ENCODE data around the gene CCDC70. TPM values are rescaled to one million over a fixed set of nuclear protein-coding genes. Genes with fewer than 3 reads are reported as not detected.

CCDC70 gene
- total and polyA plus RNA-seq, 2 of the 8 experiments (the other 6 are each of a cell fraction or from before 2014, with no cell fraction given), result not detected

DNA sequence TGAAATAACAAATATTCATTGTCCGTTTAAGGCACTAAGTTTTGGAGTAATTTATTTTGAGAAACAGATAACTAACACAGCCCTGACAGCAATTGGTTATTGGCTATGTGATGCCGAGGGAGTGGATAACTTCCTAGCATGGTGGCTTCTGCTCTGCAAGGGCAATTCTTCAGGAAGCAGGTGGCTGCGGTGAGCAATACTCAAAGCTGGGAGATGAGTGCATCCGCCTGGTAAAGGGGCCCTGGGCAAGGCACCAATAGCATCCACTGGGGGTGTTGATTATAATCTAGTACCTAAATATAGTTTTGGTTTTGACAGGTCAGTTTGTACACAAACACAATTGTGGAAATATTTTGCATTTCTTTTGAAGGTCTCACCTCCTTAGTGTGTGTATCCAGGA is 41.0 kb downstream of the CCDC70 start (continued):
- TF ChIP-seq, protein P1, sequence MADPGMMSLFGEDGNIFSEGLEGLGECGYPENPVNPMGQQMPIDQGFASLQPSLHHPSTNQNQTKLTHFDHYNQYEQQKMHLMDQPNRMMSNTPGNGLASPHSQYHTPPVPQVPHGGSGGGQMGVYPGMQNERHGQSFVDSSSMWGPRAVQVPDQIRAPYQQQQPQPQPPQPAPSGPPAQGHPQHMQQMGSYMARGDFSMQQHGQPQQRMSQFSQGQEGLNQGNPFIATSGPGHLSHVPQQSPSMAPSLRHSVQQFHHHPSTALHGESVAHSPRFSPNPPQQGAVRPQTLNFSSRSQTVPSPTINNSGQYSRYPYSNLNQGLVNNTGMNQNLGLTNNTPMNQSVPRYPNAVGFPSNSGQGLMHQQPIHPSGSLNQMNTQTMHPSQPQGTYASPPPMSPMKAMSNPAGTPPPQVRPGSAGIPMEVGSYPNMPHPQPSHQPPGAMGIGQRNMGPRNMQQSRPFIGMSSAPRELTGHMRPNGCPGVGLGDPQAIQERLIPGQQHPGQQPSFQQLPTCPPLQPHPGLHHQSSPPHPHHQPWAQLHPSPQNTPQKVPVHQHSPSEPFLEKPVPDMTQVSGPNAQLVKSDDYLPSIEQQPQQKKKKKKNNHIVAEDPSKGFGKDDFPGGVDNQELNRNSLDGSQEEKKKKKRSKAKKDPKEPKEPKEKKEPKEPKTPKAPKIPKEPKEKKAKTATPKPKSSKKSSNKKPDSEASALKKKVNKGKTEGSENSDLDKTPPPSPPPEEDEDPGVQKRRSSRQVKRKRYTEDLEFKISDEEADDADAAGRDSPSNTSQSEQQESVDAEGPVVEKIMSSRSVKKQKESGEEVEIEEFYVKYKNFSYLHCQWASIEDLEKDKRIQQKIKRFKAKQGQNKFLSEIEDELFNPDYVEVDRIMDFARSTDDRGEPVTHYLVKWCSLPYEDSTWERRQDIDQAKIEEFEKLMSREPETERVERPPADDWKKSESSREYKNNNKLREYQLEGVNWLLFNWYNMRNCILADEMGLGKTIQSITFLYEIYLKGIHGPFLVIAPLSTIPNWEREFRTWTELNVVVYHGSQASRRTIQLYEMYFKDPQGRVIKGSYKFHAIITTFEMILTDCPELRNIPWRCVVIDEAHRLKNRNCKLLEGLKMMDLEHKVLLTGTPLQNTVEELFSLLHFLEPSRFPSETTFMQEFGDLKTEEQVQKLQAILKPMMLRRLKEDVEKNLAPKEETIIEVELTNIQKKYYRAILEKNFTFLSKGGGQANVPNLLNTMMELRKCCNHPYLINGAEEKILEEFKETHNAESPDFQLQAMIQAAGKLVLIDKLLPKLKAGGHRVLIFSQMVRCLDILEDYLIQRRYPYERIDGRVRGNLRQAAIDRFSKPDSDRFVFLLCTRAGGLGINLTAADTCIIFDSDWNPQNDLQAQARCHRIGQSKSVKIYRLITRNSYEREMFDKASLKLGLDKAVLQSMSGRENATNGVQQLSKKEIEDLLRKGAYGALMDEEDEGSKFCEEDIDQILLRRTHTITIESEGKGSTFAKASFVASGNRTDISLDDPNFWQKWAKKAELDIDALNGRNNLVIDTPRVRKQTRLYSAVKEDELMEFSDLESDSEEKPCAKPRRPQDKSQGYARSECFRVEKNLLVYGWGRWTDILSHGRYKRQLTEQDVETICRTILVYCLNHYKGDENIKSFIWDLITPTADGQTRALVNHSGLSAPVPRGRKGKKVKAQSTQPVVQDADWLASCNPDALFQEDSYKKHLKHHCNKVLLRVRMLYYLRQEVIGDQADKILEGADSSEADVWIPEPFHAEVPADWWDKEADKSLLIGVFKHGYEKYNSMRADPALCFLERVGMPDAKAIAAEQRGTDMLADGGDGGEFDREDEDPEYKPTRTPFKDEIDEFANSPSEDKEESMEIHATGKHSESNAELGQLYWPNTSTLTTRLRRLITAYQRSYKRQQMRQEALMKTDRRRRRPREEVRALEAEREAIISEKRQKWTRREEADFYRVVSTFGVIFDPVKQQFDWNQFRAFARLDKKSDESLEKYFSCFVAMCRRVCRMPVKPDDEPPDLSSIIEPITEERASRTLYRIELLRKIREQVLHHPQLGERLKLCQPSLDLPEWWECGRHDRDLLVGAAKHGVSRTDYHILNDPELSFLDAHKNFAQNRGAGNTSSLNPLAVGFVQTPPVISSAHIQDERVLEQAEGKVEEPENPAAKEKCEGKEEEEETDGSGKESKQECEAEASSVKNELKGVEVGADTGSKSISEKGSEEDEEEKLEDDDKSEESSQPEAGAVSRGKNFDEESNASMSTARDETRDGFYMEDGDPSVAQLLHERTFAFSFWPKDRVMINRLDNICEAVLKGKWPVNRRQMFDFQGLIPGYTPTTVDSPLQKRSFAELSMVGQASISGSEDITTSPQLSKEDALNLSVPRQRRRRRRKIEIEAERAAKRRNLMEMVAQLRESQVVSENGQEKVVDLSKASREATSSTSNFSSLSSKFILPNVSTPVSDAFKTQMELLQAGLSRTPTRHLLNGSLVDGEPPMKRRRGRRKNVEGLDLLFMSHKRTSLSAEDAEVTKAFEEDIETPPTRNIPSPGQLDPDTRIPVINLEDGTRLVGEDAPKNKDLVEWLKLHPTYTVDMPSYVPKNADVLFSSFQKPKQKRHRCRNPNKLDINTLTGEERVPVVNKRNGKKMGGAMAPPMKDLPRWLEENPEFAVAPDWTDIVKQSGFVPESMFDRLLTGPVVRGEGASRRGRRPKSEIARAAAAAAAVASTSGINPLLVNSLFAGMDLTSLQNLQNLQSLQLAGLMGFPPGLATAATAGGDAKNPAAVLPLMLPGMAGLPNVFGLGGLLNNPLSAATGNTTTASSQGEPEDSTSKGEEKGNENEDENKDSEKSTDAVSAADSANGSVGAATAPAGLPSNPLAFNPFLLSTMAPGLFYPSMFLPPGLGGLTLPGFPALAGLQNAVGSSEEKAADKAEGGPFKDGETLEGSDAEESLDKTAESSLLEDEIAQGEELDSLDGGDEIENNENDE (IDR thresholded peaks at IDR 0.05; ENCODE audit: insufficient replicate concordance, low read length), result no peak
- no peak for TF ChIP-seq KDM1A (IDR thresholded peaks at IDR 0.05; ENCODE audit: borderline replicate concordance, low read length)

Measured in H1 (cell line).